Frontal cortex (tissue), 4 donors: Measurements from ENCODE around the gene SLC12A3. TPM values are rescaled to one million over a fixed set of nuclear protein-coding genes. Genes with fewer than 3 reads are reported as not detected.

Experiments
- DNase-seq, 2 donors: peaks; one replicate each; pipeline ENCODE4 v3.0.0; 2012; ENCODE audit warnings: low spot score in 2 of 2
- FAIRE-seq: peaks from 2 replicates; lab custom pipeline; 2012; peaks lifted over from hg19 to GRCh38; lab: Jason Lieb, UNC
- total RNA-seq: library from RNA; depleted of rRNA; stranded (reverse); fragments of >200 nt; gene quantifications from one replicate; pipeline ENCODE4 v1.2.3, GENCODE V29; 2014
- donor health status: control.
- donor health status: control.
- donor health status: control.

The SLC12A3 gene
- total RNA-seq, 1 donor from 2014 or later: not detected

DNA sequence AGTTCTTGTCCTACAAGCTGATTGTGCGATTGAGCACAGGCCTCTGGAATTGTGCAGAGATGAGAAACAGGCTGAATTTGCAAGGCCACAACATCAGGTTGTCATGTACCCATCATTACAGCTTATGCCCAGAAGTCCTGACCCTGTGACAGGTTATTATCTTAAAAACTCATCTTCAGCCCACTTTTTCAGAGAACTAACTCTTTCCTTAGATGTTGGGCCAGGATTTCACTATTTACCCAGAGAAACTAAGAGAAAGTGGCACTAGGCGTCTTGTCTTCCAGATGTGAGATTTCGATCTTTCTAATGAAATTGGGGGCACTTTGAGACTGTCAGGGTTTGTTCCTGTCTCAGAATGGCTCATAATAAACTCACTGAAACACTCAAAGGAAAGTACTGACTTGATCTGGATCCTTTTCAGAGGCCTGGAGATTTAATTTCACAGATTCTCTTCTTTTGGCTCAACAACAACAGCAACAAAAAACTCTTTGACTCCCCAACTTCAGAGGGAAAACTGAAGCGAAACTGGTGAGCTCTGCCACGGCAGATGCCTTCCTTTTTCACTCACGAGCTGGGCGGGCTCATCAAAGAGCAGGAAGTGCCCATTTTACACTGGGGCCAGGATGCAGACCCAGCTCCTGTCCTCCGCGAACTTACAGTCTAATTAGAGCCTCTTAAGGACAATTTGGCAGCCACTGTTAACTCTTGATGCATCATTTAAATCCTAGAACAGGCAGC, 17.7 kb upstream of the SLC12A3 start:
- no peak for DNase-seq
- FAIRE-seq: no peak

- FAIRE-seq (no peak), DNase-seq (no peak)
Observed at GRCh38 chr16:56848029-56848936, 16.7 kb upstream of the SLC12A3 start.

DNA sequence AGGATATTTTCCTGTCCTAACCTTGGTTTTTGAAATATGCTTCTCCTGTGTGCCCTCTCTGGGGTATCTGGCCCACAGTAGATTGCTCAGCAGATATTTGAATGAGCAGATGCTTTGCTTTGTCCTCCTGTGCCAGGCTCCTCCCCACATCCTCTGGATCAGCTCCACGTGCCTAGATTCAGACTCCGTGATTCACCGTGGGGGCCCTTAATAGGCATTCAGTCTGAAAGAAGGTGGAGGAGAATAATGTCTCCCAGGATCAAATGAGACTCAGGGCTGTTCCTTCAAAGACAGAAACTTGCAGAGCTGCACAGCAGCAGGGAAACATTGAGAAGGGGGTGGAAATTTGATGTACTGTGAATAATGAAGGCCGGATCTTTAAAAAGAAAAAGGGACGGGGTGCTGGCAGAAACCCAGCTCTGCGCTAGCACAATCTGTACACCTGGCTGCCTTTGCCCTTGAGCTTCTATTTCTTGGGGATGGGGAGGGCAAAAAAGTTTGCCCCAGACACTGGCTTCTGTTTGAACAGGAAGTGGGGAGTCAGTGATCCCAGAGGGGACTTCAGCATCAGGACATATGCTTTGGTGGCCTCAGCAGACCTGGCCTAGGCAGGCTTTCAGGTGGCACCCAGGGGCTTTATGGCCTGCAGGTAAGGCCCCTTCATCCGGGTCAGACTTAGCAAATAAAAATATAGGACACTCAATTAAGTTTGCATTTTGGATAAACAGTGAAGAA, 15.9 kb upstream of the SLC12A3 start:
- DNase-seq (no peak), FAIRE-seq (no peak)

- DNase-seq (no peak), FAIRE-seq (no peak)
Observed at GRCh38 chr16:56849690-56850680, 15.0 kb upstream of the SLC12A3 start.

GRCh38 chr16:56851671-56852400, 13.2 kb upstream of the SLC12A3 start:
- no peak for FAIRE-seq
- DNase-seq: no peak

GRCh38 chr16:56852401-56852730, 12.6 kb upstream of the SLC12A3 start:
- DNase-seq (no peak), FAIRE-seq (no peak)

DNA sequence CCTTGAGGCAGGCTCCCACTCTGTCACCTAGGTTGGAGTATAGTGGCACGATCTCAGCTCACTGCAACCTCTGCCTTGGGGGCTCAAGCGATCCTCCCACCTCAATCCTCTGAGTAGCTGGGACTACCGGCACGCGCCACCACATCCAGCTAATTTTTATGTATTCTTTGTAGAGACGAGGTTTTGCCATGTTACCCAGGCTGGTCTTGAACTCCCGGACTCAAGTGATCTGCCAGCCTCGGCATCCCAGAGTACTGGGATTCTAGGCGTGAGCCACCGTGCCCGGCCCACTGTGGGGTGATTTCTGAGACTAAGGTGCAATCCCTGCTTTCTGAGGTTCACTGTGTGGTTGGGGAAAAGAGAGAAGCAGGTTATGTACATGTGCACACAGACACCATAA, 12.0 kb upstream of the SLC12A3 start:
- no peak for DNase-seq
- no peak for FAIRE-seq

GRCh38 chr16:56855201-56855600, 9.8 kb upstream of the SLC12A3 start:
- FAIRE-seq (no peak), DNase-seq (no peak)

- FAIRE-seq: no peak
- DNase-seq: no peak
Observed at GRCh38 chr16:56855946-56856345, 9.1 kb upstream of the SLC12A3 start.

DNA sequence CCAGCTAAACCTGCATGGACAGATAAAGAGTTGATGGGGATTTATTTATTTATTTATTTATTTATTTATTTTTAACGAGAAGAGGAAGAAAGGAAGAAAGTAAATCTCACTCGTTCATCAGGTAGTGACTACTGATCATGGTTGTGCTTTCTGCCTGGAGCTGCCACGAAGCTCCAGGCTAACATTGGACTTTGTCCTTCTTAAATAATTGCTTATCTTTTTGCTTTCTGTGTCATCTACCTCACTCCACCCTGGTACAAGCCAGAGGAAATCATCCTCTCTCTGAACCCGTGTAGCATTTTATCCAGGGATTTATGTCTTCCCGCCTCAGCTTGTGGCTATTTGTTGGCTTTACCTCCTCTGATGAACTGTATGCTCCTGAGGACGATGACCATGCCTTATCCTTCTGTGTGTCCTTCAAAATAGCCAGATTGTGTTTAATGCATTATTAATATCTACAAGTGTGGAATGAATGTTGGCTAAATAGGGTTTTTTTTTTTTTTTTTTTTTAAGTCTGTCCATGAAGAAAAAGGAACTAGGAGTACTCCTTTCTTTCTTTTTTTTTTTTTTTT, 8.0 kb upstream of the SLC12A3 start:
- no peak for FAIRE-seq
- no peak for DNase-seq

DNA sequence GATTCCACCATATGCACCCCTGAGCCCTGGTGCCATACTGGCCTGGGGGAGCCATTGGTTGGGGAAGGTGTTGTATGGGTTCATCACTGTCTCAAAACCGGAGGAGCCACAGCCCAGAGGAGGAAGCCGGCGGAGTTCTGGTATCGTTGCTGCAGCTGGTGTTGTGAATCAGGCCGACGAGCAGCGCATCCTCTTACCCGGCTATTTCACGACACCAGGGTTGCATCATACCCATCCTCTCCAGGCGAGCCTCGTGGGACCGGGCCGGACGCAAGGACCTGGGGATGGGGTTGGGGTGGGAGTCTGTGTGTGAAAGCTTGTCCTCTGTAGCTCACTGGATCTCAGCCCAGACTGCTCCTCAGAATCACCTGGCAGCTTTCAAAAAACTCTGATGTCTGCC, 6.6 kb upstream of the SLC12A3 start:
- FAIRE-seq (no peak), DNase-seq (no peak)

- FAIRE-seq: no peak
- DNase-seq: no peak
Observed at GRCh38 chr16:56859636-56860035, 5.4 kb upstream of the SLC12A3 start.

DNA sequence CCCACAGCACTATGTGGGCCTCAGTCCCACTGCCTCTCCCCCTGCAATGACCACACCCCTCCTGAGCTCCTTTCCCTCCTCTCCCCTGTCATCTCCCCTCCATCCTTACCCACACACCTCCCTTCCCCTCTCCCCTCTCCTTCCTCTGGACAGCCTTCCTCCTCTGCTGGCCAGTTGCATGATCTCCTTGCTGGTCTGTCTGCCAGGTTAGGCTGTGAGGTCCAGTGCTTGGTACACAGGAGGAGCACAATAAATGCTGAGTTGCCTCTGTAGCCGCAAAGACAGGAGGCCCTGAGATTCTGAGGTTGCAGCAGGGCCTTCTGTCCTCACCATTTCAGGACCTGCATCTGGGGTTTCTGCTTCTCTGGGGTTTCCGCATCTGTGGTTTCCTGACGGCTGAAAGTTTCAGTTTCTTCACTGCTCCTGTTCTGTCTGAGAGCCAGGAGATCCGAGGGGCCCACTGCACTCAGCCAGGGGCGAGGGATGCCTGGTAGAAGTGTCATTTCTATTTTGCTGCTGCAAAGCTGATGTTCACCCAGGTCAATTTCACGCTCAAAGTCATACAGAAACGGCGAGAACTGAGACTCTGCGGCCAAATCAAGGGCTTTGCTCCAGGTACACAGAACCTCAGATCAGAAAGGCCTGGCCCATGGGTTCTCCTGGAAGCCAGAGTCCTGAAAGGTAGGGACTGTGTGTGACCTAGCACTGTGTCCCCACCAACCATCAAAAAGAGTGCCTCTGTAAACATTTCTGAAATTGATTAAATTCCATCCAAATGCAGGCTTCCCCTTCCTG, 4.6 kb upstream of the SLC12A3 start:
- DNase-seq: no peak
- no peak for FAIRE-seq

- DNase-seq: no peak
- no peak for FAIRE-seq
Observed at GRCh38 chr16:56861092-56861610, 3.9 kb upstream of the SLC12A3 start.

- DNase-seq (no peak), FAIRE-seq (no peak)
Observed at GRCh38 chr16:56861756-56862155, 3.3 kb upstream of the SLC12A3 start.

DNA sequence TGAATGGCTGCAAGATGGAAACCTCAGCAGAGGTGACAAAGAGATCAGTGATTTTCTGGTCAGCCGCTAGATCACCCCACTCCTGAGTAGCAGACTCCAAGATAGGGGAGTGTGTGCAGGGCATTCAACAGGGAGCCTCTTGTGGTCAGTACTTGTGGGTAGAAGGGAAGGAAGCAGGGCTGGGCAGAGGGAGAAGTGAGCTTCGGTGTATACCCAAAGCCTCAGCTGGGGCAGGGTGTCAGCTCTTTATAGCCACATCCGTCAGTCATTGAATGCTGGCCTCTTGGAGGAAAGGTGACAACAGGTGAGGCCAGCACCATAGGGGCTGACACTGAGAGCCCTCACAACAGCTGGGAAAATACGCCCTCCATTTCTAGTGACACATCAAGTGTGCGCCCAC, 2.2 kb upstream of the SLC12A3 start:
- FAIRE-seq (no peak), DNase-seq (no peak)

- FAIRE-seq (no peak), DNase-seq (no peak)
Observed at GRCh38 chr16:56865394-56866062, 521 bp downstream of the SLC12A3 start.
